Keratinocyte (primary cell): ENCODE data around the gene WDR27. TPM values are rescaled to one million over a fixed set of nuclear protein-coding genes. Genes with fewer than 3 reads are reported as not detected.

Experiments used
- DNase-seq: peaks from one replicate; pipeline ENCODE4 v3.0.0-alpha.2; 2011; ENCODE audit warnings: low read depth, missing footprints, low spot score
- FAIRE-seq: peaks from 2 replicates; lab custom pipeline; 2011; peaks lifted over from hg19 to GRCh38; lab: Jason Lieb, UNC
- H2AFZ ChIP-seq: 2 replicates; pipeline ENCODE4 v1.6.0; 2012; ENCODE audit warnings: low read length, control low read depth, inconsistent platforms; ENCODE audit not compliant: control insufficient read depth
- H3K27ac ChIP-seq: 2 replicates; pipeline ENCODE4 v1.5.1; 2011; ENCODE audit warnings: low read length; ENCODE audit not compliant: control insufficient read depth, insufficient read depth
- H3K27me3 ChIP-seq: 3 replicates; pipeline ENCODE4 v1.6.0; 2011; ENCODE audit warnings: low read length; ENCODE audit not compliant: control insufficient read depth, insufficient read depth; ENCODE audit errors: extremely low read depth
- H3K36me3 ChIP-seq, 2 experiments: 2 replicates in 1 of 2; 3 replicates in 1 of 2; pipeline ENCODE4 v1.5.1; 2011; ENCODE audit warnings: low read length in 2 of 2, mild to moderate bottlenecking in 1 of 2; ENCODE audit not compliant: control insufficient read depth in 2 of 2, insufficient read depth in 2 of 2; ENCODE audit errors: extremely low read depth in 1 of 2
- H3K4me1 ChIP-seq: 3 replicates; pipeline ENCODE4 v1.5.1; 2011; ENCODE audit warnings: low read length; ENCODE audit not compliant: control insufficient read depth, insufficient read depth; ENCODE audit errors: extremely low read depth
- H3K4me2 ChIP-seq: 3 replicates; pipeline ENCODE4 v1.6.0; 2011; ENCODE audit warnings: low read depth, low read length; ENCODE audit not compliant: control insufficient read depth, insufficient read depth; ENCODE audit errors: extremely low read depth
- H3K4me3 ChIP-seq, 3 experiments: fragments of 200-600 bp in 1 of 3; sonication (generic) in 1 of 3; 2 replicates in 2 of 3; 3 replicates in 1 of 3; pipeline ENCODE4 v1.5.1; 2011 to 2016; ENCODE audit warnings: low read length in 3 of 3, mild to moderate bottlenecking in 3 of 3, control low read depth in 2 of 3, inconsistent platforms in 1 of 3, low read depth in 1 of 3, mixed read lengths in 1 of 3, mixed run types in 1 of 3, moderate library complexity in 1 of 3; ENCODE audit not compliant: control insufficient read depth in 2 of 3, insufficient read depth in 2 of 3; ENCODE audit errors: extremely low read depth in 1 of 3
- H3K79me2 ChIP-seq: 2 replicates; pipeline ENCODE4 v1.6.0; 2012; ENCODE audit warnings: low read length; ENCODE audit not compliant: control insufficient read depth, insufficient read depth
- H3K9ac ChIP-seq: 3 replicates; pipeline ENCODE4 v1.6.0; 2011; ENCODE audit warnings: low read length; ENCODE audit not compliant: control insufficient read depth, insufficient read depth; ENCODE audit errors: extremely low read depth
- H3K9me1 ChIP-seq: 3 replicates; pipeline ENCODE4 v1.6.0; 2011; ENCODE audit warnings: low read length; ENCODE audit not compliant: control insufficient read depth, insufficient read depth; ENCODE audit errors: extremely low read depth
- H3K9me3 ChIP-seq: 2 replicates; pipeline ENCODE4 v1.5.1; 2012; ENCODE audit warnings: low read depth, low read length; ENCODE audit not compliant: control insufficient read depth
- H4K20me1 ChIP-seq: 3 replicates; pipeline ENCODE4 v1.6.0; 2011; ENCODE audit warnings: low read length; ENCODE audit not compliant: control insufficient read depth, insufficient read depth; ENCODE audit errors: extremely low read depth
- CTCF ChIP-seq, 3 experiments: IDR thresholded peaks in 1 of 3; conservative IDR thresholded peaks in 1 of 3; optimal IDR thresholded peaks in 1 of 3; 2 replicates in 2 of 3; 3 replicates in 1 of 3; pipeline versions ENCODE3 to v1.5.1; 2011; ENCODE audit warnings: low read length in 3 of 3, mild to moderate bottlenecking in 3 of 3, moderate library complexity in 2 of 3, control low read depth in 1 of 3, inconsistent platforms in 1 of 3; ENCODE audit not compliant: insufficient read depth in 2 of 3; ENCODE audit errors: extremely low read depth in 1 of 3
- EZH2 ChIP-seq: IDR thresholded peaks from one replicate; pipeline ENCODE4 v1.6.1; 2012; ENCODE audit warnings: inconsistent platforms, mild to moderate bottlenecking, low read length, moderate library complexity
- dilution Hi-C: fragments of 300-500 bp; cut with MboI; formaldehyde crosslinking; loops from one replicate; pipeline ENCODE4 v1.7.0; 2020; ENCODE audit warnings: low sequenced_read_pairs; ENCODE audit not compliant: extremely low pct_ligation_motif_present
- polyA plus RNA-seq, 5 experiments: library from polyadenylated mRNA; depleted of rRNA in 3 of 5; stranded (reverse) in 3 of 5; stranded (forward) in 1 of 5; unstranded in 1 of 5; fragments of >200 nt; gene quantifications; 1 replicate in 1 of 5; 2 replicates in 3 of 5; 3 replicates in 1 of 5; pipeline versions ENCODE4 v1.2.1 to v1.2.3, GENCODE V29; 2011 to 2012; ENCODE audit warnings: missing spikeins in 2 of 5, low read depth in 1 of 5, low replicate concordance in 1 of 5

The WDR27 gene
- polyA plus RNA-seq, 1 donor (not counting 4 experiments of a cell fraction or from before 2014, with no cell fraction given): 17.8 TPM

GRCh38 chr6:169409742-169410312 is 292.0 kb downstream of the WDR27 start:
- FAIRE-seq (no peak), DNase-seq (no peak)
- H3K9me1 ChIP-seq: no peaks in the 10 kb centered on the region
- TF ChIP-seq CTCF (optimal IDR thresholded peaks at IDR 0.05 in 1 of 3, IDR thresholded peaks at IDR 0.05 in 1 of 3, conservative IDR thresholded peaks at IDR 0.05 in 1 of 3; ENCODE audit: extremely low read depth in 1 of 3, insufficient read depth in 2 of 3, low read length in 3 of 3) (no peak), EZH2 (no peak)
- peaks cover 5% of the 10 kb centered on the region for H3K4me1 ChIP-seq
- H3K27ac ChIP-seq: no peak overlapping the region
- no peak overlapping the region for H3K4me3 ChIP-seq
- H2AFZ ChIP-seq: no peak overlapping the region
- H3K27me3 ChIP-seq: no peaks in the 10 kb centered on the region
- no peak overlapping the region for H3K9ac ChIP-seq
- no peaks in the 10 kb centered on the region for H4K20me1 ChIP-seq
- no peaks in the 10 kb centered on the region for H3K9me3 ChIP-seq
- dilution Hi-C loops: no loop called here
- no peak overlapping the region for H3K4me2 ChIP-seq
- no peaks in the 10 kb centered on the region for H3K79me2 ChIP-seq
- H3K36me3 ChIP-seq: no peaks in the 10 kb centered on the region

- FAIRE-seq (no peak), DNase-seq (no peak)
- Histone ChIP-seq H3K36me3 (no peaks in the 10 kb centered on the region), H4K20me1 (no peaks in the 10 kb centered on the region), H3K9me3 (no peaks in the 10 kb centered on the region), H3K9ac (no peak overlapping the region), H3K4me2 (no peak overlapping the region), H2AFZ (no peak overlapping the region), H3K27me3 (no peaks in the 10 kb centered on the region), H3K4me1 (peaks cover 5% of the 10 kb centered on the region), H3K9me1 (no peaks in the 10 kb centered on the region), H3K27ac (no peak overlapping the region), H3K4me3 (no peak overlapping the region), H3K79me2 (no peaks in the 10 kb centered on the region)
- TF ChIP-seq EZH2 (no peak), CTCF (optimal IDR thresholded peaks at IDR 0.05 in 1 of 3, IDR thresholded peaks at IDR 0.05 in 1 of 3, conservative IDR thresholded peaks at IDR 0.05 in 1 of 3; ENCODE audit: extremely low read depth in 1 of 3, insufficient read depth in 2 of 3, low read length in 3 of 3) (no peak)
- dilution Hi-C loops: no loop called here
These were observed 294.5 kb downstream of the WDR27 start for GRCh38 chr6:169407325-169407724.

Other genes with a start within 250 kb of the WDR27 start
- 12.1 to 18.1 TPM (median 14.9 TPM) in 3 replicates for gene C6orf120, start 97 bp upstream of the WDR27 start, polyA plus RNA-seq
- gene PHF10, start 22.5 kb upstream of the WDR27 start, polyA plus RNA-seq: 5.9 to 14.5 TPM (median 13.4 TPM) in 3 replicates
- gene DYNLT2, start 49.5 kb upstream of the WDR27 start, polyA plus RNA-seq: 0.17 to 0.58 TPM (median 0.21 TPM) in 3 replicates
- gene ERMARD, start 49.6 kb upstream of the WDR27 start, polyA plus RNA-seq: 25.6 to 37.9 TPM (median 37.2 TPM) in 3 replicates